Gastroesophageal sphincter (tissue), 4 donors: ENCODE results near the gene MBTPS1. TPM values are rescaled to one million over a fixed set of nuclear protein-coding genes. Genes with fewer than 3 reads are reported as not detected.

ENCODE experiments used
- ATAC-seq: fragments of 150-250 bp; one replicate; pipeline ENCODE4 v1.9.1; 2016; ENCODE audit warnings: mild to moderate bottlenecking, moderate library complexity
- H3K27ac ChIP-seq, 4 donors: fragments of 200-600 bp; sonication (generic) in 3 of 4; 1 replicate in 3 of 4; 2 replicates in 1 of 4; pipeline ENCODE4 v1.5.1; 2016 to 2019
- H3K27me3 ChIP-seq: fragments of 200-600 bp; sonication (generic); one replicate; pipeline ENCODE4 v1.5.1; 2019
- H3K36me3 ChIP-seq, 2 donors: fragments of 200-600 bp; sonication (generic); one replicate each; pipeline ENCODE4 v1.5.1; 2019; ENCODE audit warnings: control low read depth in 1 of 2
- H3K4me1 ChIP-seq, 3 donors: fragments of 200-600 bp; sonication (generic); 1 replicate in 2 of 3; 2 replicates in 1 of 3; pipeline ENCODE4 v1.5.1; 2016 to 2019; ENCODE audit warnings: control low read depth in 2 of 3
- H3K4me3 ChIP-seq, 2 donors: fragments of 200-600 bp; sonication (generic); one replicate each; pipeline ENCODE4 v1.5.1; 2019; ENCODE audit warnings: mild to moderate bottlenecking in 1 of 2, moderate library complexity in 1 of 2
- H3K9me3 ChIP-seq, 3 donors: fragments of 200-600 bp; sonication (generic); one replicate each; pipeline ENCODE4 v1.5.1; 2017 to 2019; ENCODE audit warnings: control low read depth in 2 of 3
- EP300 ChIP-seq: sonication (generic); formaldehyde crosslinking; IDR thresholded peaks from one replicate; pipeline ENCODE4 v1.6.1; 2017; ENCODE audit warnings: antibody characterized with exemption, mild to moderate bottlenecking
- POLR2A ChIP-seq, 2 donors: fragments of 450-650 bp; IDR thresholded peaks; one replicate each; pipeline ENCODE4 v1.6.1; 2017; ENCODE audit warnings: antibody characterized with exemption in 2 of 2, mild to moderate bottlenecking in 2 of 2, moderate library complexity in 1 of 2
- POLR2AphosphoS5 ChIP-seq: sonication (generic); formaldehyde crosslinking; IDR thresholded peaks from one replicate; pipeline ENCODE4 v1.6.1; 2017; ENCODE audit warnings: antibody characterized with exemption
- WGBS, 2 donors: methylation state at CpG; one replicate each; pipeline ENCODE4 v1.1.5; 2018; ENCODE audit warnings: low coverage in 1 of 2; 5-methylcytosine and 5-hydroxymethylcytosine counted together
- total RNA-seq, 4 donors: library from RNA; depleted of rRNA; stranded (reverse); fragments of >200 nt; gene quantifications; one replicate each; pipeline ENCODE4 v1.1.0, GENCODE V29; 2016
- TF ChIP-seq, protein P1 (sequence below), 4 experiments: fragments of 200-600 bp in 2 of 4; fragments of 450-650 bp in 2 of 4; sonication (generic) in 1 of 4; IDR thresholded peaks; one replicate each; pipeline ENCODE4 v1.5.1; 2017 to 2019; ENCODE audit warnings: antibody characterized with exemption in 4 of 4, mild to moderate bottlenecking in 2 of 4, moderate library complexity in 2 of 4

Gene MBTPS1
- total RNA-seq, 4 donors from 2014 or later: 84.0 to 98.6 (median 90.9) TPM

DNA sequence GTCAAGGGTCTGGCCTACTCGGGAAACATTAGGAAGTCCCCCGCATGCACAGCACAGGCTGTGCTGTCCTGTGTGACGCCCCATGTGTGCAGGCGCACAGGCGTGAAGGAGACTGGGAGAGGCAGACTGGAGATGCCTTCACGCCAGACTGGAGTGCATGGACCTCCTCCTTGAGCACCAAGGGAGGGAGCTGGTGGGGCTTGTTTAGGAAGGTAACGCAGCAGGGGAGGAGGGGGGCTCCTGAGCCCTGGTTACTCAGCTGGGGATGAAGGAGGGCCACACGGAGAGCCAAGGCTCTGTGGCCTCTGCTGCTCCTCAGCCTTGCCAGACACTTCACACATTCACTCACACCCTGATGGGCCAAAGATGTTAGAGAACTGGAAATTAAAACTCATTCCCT lies 20.5 kb upstream of the MBTPS1 start:
- Histone ChIP-seq H3K36me3 (no peaks in the 10 kb centered on the region), H3K27ac (no peak overlapping the region), H3K9me3 (no peaks in the 10 kb centered on the region), H3K27me3 (no peaks in the 10 kb centered on the region), H3K4me3 (no peak overlapping the region), H3K4me1 (no peaks in the 10 kb centered on the region)
- WGBS, 2 donors: 71 to 81% methylated on average over 3 to 6 of the region's 8 CpGs
- TF ChIP-seq POLR2AphosphoS5 (no peak), POLR2A (IDR thresholded peaks at IDR 0.05) (no peak), EP300 (no peak)
- TF ChIP-seq, protein P1, sequence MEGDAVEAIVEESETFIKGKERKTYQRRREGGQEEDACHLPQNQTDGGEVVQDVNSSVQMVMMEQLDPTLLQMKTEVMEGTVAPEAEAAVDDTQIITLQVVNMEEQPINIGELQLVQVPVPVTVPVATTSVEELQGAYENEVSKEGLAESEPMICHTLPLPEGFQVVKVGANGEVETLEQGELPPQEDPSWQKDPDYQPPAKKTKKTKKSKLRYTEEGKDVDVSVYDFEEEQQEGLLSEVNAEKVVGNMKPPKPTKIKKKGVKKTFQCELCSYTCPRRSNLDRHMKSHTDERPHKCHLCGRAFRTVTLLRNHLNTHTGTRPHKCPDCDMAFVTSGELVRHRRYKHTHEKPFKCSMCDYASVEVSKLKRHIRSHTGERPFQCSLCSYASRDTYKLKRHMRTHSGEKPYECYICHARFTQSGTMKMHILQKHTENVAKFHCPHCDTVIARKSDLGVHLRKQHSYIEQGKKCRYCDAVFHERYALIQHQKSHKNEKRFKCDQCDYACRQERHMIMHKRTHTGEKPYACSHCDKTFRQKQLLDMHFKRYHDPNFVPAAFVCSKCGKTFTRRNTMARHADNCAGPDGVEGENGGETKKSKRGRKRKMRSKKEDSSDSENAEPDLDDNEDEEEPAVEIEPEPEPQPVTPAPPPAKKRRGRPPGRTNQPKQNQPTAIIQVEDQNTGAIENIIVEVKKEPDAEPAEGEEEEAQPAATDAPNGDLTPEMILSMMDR (IDR thresholded peaks at IDR 0.05): no peak
- ATAC-seq: no peak

DNA sequence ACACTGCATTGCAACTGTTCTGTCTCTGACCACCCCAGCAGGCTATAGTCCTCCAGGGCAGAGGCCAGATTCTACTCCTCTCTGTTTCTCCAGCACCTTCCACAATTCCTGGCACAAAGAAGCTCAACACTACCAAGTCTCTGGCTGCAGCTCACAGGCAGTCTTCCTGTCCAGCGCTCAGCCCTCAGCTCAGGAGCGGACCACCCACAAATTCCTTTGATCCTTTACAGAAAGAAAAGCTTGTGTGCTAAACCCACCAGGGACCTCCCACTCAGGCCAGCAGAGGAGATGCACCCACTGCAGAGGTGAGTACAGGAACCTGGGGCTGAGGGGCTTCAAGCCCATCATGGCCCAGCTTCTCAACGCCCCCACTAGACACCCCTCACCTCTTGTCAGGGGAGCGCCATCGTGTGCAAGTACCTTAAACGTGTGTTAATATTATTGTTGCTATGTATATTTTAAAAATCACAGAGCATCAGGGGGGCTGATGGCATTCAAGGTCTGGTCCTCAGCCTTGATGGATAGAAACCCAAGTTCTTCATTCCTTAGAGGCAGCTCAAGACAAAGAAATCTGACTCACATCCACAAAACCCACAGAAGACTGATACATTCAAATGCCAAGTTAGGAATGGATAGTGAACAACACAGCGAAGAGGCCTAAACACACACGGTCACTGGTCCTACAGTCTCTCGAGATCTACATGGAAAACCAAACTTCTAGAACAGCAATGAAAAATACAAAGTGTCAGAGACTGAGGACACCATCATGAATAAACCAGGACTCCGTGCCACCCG lies 19.8 kb upstream of the MBTPS1 start:
- WGBS, 2 donors: 80% methylated on average over 8 of the region's 11 CpGs; no CpG with 5 or more reads in 1 of the 2 donors
- TF ChIP-seq POLR2AphosphoS5 (no peak), EP300 (no peak), POLR2A (IDR thresholded peaks at IDR 0.05) (no peak)
- TF ChIP-seq, protein P1 (IDR thresholded peaks at IDR 0.05): no peak
- Histone ChIP-seq H3K27ac (no peak overlapping the region), H3K27me3 (no peaks in the 10 kb centered on the region), H3K36me3 (no peaks in the 10 kb centered on the region), H3K9me3 (no peaks in the 10 kb centered on the region), H3K4me1 (no peaks in the 10 kb centered on the region), H3K4me3 (no peak overlapping the region)
- no peak for ATAC-seq

DNA sequence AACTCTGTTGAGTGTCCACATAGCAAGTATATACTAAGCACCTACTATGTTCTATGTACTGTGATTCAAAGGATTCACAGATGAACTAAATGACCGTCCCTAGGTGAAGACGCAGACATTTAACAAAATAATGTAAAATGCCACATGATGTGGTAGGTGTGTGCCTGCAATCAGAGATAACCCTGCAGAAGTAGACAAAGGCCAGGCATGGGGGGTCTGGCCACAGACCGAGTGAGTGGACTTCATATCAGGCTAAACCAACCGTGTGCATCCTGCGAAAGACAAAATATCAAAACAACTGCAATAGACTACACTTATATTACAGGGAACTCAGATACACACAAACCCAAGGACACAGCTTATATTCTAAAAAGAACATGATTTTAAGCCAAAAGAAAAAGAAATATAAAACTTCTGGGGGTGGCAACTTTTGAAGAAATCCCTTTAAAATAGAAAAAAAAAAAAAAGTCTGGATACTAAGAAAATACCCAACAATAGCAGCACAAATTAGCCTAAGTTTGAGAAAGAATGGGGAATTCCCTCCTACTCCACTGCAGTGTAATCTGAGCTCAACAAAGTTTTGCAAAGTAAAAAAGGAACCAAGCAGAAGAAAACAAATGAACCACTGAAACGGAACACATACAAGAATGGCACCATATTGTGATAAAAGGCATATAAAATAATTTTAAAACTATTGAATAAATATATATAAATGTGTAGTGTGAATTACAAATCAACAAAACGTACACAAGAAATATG lies 16.0 kb upstream of the MBTPS1 start:
- 81 to 91% methylated on average over 4 to 6 of the region's 7 CpGs for WGBS, 2 donors
- TF ChIP-seq POLR2A (IDR thresholded peaks at IDR 0.05): no peak
- TF ChIP-seq EP300: no peak
- TF ChIP-seq, protein P1 (IDR thresholded peaks at IDR 0.05): no peak
- no peak for TF ChIP-seq POLR2AphosphoS5
- no peak for ATAC-seq

DNA sequence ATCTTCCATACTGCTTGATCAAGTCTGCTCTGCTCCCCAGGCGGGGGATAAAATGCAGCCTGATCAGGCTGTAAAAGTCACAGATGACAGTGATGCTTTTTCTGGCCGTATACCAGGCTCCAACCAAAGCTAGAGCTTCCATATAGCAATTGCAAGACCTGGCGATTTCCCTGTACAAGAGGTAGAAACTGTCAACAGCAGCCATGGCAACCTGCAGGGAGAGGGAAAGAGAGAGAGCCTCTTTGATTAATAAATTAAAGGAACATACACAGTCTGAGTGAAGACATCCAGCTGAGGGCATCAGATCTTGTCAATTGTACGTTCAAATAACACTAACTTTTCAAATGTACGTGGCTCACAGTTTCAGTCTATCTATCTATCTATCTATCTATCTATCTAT lies 14.4 kb upstream of the MBTPS1 start:
- TF ChIP-seq POLR2A (IDR thresholded peaks at IDR 0.05) (no peak), EP300 (no peak), POLR2AphosphoS5 (no peak)
- TF ChIP-seq, protein P1 (IDR thresholded peaks at IDR 0.05): no peak
- no peak for ATAC-seq
- no peak overlapping the region for H3K27ac ChIP-seq
- no peaks in the 10 kb centered on the region for H3K4me1 ChIP-seq
- peaks cover 0 to 45% of the 10 kb centered on the region in 2 donors for H3K36me3 ChIP-seq
- no peaks in the 10 kb centered on the region for H3K9me3 ChIP-seq
- no peak overlapping the region for H3K4me3 ChIP-seq
- no peaks in the 10 kb centered on the region for H3K27me3 ChIP-seq
- WGBS, 2 donors: 77 to 100% methylated on average over 1 to 4 of the region's 5 CpGs

More for the DNA sequence above, 16.0 kb upstream of the MBTPS1 start:
- Histone ChIP-seq H3K36me3 (peaks cover 0 to 33% of the 10 kb centered on the region in 2 donors), H3K9me3 (no peaks in the 10 kb centered on the region), H3K4me1 (no peaks in the 10 kb centered on the region), H3K27ac (no peak overlapping the region), H3K27me3 (no peaks in the 10 kb centered on the region), H3K4me3 (no peak overlapping the region)
